Lung (tissue), 12 donors: ENCODE measurements around the gene ZBTB38. TPM values are rescaled to one million over a fixed set of nuclear protein-coding genes. Genes with fewer than 3 reads are reported as not detected.

Experiments
- ATAC-seq: fragments of 200-7000 bp; cut with Tn5 transposase; one replicate; pipeline ENCODE4 v1.9.1; 2020; ENCODE audit warnings: moderate number of reproducible peaks; ENCODE audit not compliant: insufficient read depth, low FRiP score
- DNase-seq, 3 donors: peaks; one replicate each; pipeline ENCODE4 v3.0.0-alpha.2; 2013 to 2017
- H3K27ac ChIP-seq, 2 donors: one replicate each; pipeline ENCODE4 v1.5.1; 2013; ENCODE audit warnings: mild to moderate bottlenecking in 2 of 2, moderate library complexity in 2 of 2, control low read depth in 1 of 2, inconsistent platforms in 1 of 2, low read depth in 1 of 2, low read length in 1 of 2
- H3K27me3 ChIP-seq, 3 donors: one replicate each; pipeline ENCODE4 v1.5.1; 2013; ENCODE audit warnings: low read length in 2 of 3; ENCODE audit not compliant: control insufficient read depth in 3 of 3, insufficient read depth in 3 of 3
- H3K36me3 ChIP-seq, 4 donors: one replicate each; pipeline ENCODE4 v1.5.1; 2013; ENCODE audit warnings: low read length in 4 of 4, mild to moderate bottlenecking in 1 of 4, moderate library complexity in 1 of 4; ENCODE audit not compliant: control insufficient read depth in 4 of 4, insufficient read depth in 4 of 4
- H3K4me1 ChIP-seq, 5 donors: one replicate each; pipeline ENCODE4 v1.5.1; 2013; ENCODE audit warnings: low read length in 5 of 5, mild to moderate bottlenecking in 2 of 5, moderate library complexity in 1 of 5; ENCODE audit not compliant: control insufficient read depth in 5 of 5, insufficient read depth in 5 of 5
- H3K4me3 ChIP-seq: one replicate; pipeline ENCODE4 v1.5.1; 2013; ENCODE audit warnings: mild to moderate bottlenecking, control low read depth, moderate library complexity
- H3K9ac ChIP-seq, 2 donors: one replicate each; pipeline ENCODE4 v1.5.1; 2013; ENCODE audit warnings: low read length in 2 of 2, control low read depth in 1 of 2; ENCODE audit not compliant: insufficient read depth in 1 of 2
- H3K9me3 ChIP-seq, 4 donors: one replicate each; pipeline ENCODE4 v1.5.1; 2013; ENCODE audit warnings: low read length in 3 of 4, mild to moderate bottlenecking in 1 of 4, moderate library complexity in 1 of 4; ENCODE audit not compliant: control insufficient read depth in 4 of 4, insufficient read depth in 3 of 4
- WGBS, 2 donors: extraction: QIAGEN DNeasy Blood & Tissue Kit; methylation state at CpG; one replicate each; pipeline ENCODE4 v1.1.7; 2013; 5-methylcytosine and 5-hydroxymethylcytosine counted together
- polyA plus RNA-seq, 2 donors: library from polyadenylated mRNA; stranded (reverse); fragments of 200-250 nt; gene quantifications; one replicate each; pipeline ENCODE4 v1.2.1, GENCODE V29; 2013
- total RNA-seq, 2 donors: library from RNA; depleted of rRNA in 1 of 2; stranded (reverse); fragments of >200 nt in 1 of 2; gene quantifications; one replicate each; pipeline ENCODE4 v1.2.1, GENCODE V29; 2014 to 2021
- TF ChIP-seq, protein P1 (sequence below): IDR thresholded peaks from 2 replicates; pipeline ENCODE4 v1.5.1; 2012; ENCODE audit warnings: mild to moderate bottlenecking; ENCODE audit errors: control extremely low read depth, extremely low read depth
- donor health status: control.
- donor health status: control.
- donor health status: Bipolar disorder and iron deficiency.
- donor health status: healthy.
- donor health status: DM: yes; HTN: yes; CAD: no.

The ZBTB38 gene
- total and polyA plus RNA-seq, 4 donors = 9.3 to 111 (median 53.5) TPM

- H3K27ac ChIP-seq = peak overlapping the region; percentile 79 to 99
- peaks cover 10 to 27% (median 19%) of the 10 kb centered on the region in 4 donors for H3K36me3 ChIP-seq
- DNase-seq (no peak), ATAC-seq (no peak)
- H3K4me3 ChIP-seq = no peak overlapping the region
- 61 to 72% methylated on average over 3 of the region's 3 CpGs for WGBS, 2 donors
- no peaks in the 10 kb centered on the region for H3K9me3 ChIP-seq
- no peaks in the 10 kb centered on the region for H3K27me3 ChIP-seq
- TF ChIP-seq, protein P1, sequence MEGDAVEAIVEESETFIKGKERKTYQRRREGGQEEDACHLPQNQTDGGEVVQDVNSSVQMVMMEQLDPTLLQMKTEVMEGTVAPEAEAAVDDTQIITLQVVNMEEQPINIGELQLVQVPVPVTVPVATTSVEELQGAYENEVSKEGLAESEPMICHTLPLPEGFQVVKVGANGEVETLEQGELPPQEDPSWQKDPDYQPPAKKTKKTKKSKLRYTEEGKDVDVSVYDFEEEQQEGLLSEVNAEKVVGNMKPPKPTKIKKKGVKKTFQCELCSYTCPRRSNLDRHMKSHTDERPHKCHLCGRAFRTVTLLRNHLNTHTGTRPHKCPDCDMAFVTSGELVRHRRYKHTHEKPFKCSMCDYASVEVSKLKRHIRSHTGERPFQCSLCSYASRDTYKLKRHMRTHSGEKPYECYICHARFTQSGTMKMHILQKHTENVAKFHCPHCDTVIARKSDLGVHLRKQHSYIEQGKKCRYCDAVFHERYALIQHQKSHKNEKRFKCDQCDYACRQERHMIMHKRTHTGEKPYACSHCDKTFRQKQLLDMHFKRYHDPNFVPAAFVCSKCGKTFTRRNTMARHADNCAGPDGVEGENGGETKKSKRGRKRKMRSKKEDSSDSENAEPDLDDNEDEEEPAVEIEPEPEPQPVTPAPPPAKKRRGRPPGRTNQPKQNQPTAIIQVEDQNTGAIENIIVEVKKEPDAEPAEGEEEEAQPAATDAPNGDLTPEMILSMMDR = no peak
- peak overlapping the region in 1 of 2 donors; percentile 90 for H3K9ac ChIP-seq
- H3K4me1 ChIP-seq = peaks cover 11 to 44% (median 29%) of the 10 kb centered on the region in 5 donors
Observed at GRCh38 chr3:141409940-141410241, 41.6 kb downstream of the ZBTB38 start.

DNA sequence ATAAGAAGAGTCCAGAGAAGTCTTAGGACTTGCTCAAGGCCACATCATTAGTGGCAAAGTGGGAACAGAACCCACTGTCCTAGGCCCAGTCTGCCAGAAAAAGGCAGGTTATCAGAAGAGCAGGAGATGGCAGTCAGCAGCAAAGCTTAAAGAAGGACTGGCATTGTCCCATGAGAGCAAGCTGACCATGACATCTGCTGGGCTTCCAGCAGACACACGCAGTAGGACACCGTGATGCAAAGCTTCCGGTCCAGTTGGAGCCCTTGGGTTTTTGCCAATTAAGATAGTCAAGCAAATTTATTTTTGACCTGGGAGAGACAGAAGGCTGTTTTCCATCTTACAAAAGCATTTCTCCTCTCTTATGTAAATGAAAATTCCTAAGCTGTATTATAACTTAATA, 42.1 kb downstream of the ZBTB38 start:
- ATAC-seq (no peak), DNase-seq (peak; percentile 73 to 92 (median 85))
- TF ChIP-seq, protein P1 = no peak
- Histone ChIP-seq H3K36me3 (peaks cover 13 to 31% (median 21%) of the 10 kb centered on the region in 4 donors), H3K4me1 (peaks cover 11 to 44% (median 29%) of the 10 kb centered on the region in 5 donors), H3K27me3 (no peaks in the 10 kb centered on the region), H3K27ac (peak overlapping the region; percentile 79 to 99), H3K9me3 (no peaks in the 10 kb centered on the region), H3K4me3 (no peak overlapping the region), H3K9ac (peak overlapping the region in 1 of 2 donors; percentile 90)
- WGBS, 2 donors = 28 to 54% methylated on average over 3 of the region's 3 CpGs

- Histone ChIP-seq H3K4me1 (peaks cover 11 to 44% (median 29%) of the 10 kb centered on the region in 5 donors), H3K36me3 (peaks cover 13 to 28% (median 21%) of the 10 kb centered on the region in 4 donors), H3K4me3 (no peak overlapping the region), H3K27me3 (no peaks in the 10 kb centered on the region), H3K9ac (peak overlapping the region in 1 of 2 donors; percentile 90), H3K27ac (peak overlapping the region; percentile 97 to 99), H3K9me3 (no peaks in the 10 kb centered on the region)
- TF ChIP-seq, protein P1 = no peak
- WGBS, 2 donors = 46 to 66% methylated on average over 3 of the region's 3 CpGs
- ATAC-seq = no peak
- DNase-seq = peak in 2 of 3 donors; percentile 59 to 71
Observed at GRCh38 chr3:141410846-141411245, 42.5 kb downstream of the ZBTB38 start.

GRCh38 chr3:141411251-141411771, 43.0 kb downstream of the ZBTB38 start:
- DNase-seq = peak in 2 of 3 donors; percentile 45 to 50
- peaks cover 11 to 44% (median 29%) of the 10 kb centered on the region in 5 donors for H3K4me1 ChIP-seq
- H3K27ac ChIP-seq = peak overlapping the region; percentile 97 to 99
- no peaks in the 10 kb centered on the region for H3K9me3 ChIP-seq
- H3K36me3 ChIP-seq = peaks cover 13 to 28% (median 18%) of the 10 kb centered on the region in 4 donors
- TF ChIP-seq, protein P1 = no peak
- 34 to 47% methylated on average over 7 of the region's 7 CpGs for WGBS, 2 donors
- no peaks in the 10 kb centered on the region for H3K27me3 ChIP-seq
- ATAC-seq = no peak
- no peak overlapping the region for H3K4me3 ChIP-seq
- peak overlapping the region in 1 of 2 donors; percentile 90 for H3K9ac ChIP-seq
